ENCODE data around the gene ABCG1.

ABCG1 gene

DNA sequence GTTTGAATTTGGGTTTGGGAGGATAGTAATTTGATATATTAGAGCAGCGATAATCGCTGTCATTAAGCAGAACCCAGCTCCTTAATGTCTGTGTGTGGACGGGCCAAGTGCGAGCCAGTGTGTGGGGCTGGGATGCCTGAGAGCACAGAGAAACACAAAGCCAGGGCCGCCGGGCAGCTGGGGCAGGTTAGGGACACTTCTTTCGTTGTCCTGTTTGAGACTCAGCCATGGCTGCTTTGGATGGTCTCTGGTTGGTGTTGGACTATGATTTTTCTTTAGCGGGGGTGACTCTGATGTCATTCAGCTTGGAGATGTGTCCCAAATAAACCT is 33.4 kb downstream of the ABCG1 start:
- TF ChIP-seq, protein P1, sequence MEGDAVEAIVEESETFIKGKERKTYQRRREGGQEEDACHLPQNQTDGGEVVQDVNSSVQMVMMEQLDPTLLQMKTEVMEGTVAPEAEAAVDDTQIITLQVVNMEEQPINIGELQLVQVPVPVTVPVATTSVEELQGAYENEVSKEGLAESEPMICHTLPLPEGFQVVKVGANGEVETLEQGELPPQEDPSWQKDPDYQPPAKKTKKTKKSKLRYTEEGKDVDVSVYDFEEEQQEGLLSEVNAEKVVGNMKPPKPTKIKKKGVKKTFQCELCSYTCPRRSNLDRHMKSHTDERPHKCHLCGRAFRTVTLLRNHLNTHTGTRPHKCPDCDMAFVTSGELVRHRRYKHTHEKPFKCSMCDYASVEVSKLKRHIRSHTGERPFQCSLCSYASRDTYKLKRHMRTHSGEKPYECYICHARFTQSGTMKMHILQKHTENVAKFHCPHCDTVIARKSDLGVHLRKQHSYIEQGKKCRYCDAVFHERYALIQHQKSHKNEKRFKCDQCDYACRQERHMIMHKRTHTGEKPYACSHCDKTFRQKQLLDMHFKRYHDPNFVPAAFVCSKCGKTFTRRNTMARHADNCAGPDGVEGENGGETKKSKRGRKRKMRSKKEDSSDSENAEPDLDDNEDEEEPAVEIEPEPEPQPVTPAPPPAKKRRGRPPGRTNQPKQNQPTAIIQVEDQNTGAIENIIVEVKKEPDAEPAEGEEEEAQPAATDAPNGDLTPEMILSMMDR (IDR thresholded peaks at IDR 0.05) = no peak

DNA sequence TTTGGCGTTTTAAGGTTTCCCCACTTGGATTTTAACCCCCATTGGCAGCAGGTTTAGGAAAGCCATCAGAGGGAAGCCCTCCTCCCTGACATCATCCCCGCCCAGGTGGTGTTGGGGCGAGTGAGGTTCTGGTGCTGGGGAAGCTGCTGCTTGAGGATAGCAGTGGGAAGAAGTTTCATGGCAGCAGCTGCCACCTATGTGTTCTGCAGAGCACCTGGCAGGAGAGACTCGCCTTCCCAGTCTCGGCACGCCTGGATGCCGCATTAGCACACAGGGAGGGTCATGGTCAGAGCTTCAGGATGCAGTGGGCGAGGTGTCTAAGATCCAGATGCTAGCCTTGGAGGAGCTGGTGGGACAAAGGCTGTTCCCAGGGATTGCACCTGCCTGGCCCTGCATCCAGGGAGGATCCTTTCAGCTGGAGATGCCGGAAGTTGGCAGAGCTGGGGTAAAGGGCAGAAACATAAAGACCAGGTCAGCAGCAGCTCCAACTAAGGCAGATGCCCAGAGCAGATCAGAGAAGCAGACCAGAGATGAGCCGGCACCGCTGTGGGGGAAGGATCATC is 33.9 kb downstream of the ABCG1 start:
- TF ChIP-seq, protein P1 (IDR thresholded peaks at IDR 0.05) = no peak

DNA sequence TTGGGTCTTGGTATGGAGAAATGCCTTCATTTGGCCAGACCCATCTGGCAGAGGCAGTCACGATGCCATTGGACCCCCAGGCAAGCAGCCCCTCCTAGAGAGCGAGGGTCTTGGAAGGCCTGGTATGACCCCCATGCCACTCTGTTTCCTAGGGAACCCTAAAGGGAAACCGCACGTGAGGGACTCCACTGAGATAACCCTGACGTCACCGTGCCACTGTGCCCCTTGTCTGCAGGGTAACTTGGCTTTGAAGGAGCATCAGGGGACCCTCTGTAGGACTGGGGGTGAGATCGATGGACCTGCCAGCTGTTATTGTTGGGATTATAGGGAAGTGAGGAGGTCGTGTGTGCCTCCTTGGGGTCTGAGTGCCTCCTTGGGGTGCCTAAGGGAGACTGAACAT is 34.5 kb downstream of the ABCG1 start:
- TF ChIP-seq, protein P1 (IDR thresholded peaks at IDR 0.05) = no peak

DNA sequence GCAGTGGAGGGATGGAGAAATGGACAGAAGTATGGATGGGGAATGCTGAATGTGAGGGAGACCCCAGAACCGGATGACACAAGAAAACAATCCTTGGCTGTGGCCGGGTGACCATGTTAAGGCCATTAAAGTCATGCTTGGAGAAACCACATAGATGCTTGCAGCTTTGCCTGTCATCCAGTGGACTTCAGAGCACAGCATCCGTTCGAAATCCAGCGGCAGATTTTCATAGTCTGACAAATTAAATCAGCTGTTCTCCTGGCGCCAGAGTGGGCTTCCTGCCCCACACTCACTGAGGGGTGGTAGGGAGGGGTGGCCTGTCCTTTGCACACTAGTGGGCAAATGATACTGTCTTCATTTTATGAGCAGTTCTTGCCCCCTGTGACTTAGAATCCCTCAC is 35.1 kb downstream of the ABCG1 start:
- TF ChIP-seq, protein P1 (IDR thresholded peaks at IDR 0.05) = no peak

DNA sequence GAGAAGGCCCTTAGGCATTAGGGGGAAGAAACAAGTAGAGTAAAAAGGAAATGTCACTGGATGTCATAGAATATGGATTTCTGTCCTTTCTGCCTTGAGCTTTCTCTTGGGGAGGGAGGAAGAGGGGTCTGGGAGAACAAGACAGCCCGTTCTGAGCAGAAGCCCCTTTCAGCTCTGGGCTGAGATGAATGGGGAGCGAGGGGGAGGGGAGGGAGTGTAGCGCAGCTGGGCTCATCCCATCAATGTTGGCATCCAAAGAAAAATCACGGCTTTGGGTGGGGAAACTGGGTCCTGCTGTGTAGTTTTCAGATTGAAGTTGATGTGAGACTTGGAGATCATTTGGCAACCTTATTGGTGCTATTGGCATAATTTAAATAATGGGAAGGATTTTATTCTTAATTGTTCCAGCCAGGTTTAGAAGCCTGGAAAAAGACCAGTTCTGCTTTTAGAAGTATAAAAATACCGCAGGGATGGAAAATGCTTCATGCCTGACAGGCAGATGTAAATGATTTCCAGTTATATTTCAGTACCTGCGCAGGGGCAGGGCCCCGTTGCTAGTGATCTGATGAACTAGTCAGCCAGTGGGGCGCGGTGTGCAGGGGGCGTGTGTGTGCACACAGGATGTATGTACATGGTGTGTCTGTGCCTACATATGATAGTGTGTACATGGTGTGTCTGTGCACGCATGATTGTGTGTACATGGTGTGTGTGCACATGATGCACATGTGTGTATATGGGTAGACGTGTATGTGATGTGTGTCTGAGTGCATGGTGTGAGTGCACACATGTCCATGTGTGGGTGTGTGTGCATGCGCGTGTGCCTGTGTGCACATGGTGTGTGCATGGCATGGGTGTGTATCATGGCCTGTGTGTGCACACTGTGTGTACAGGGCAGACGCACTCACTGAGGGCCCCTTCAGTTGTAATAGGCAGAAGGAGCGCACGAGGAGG is 36.0 kb downstream of the ABCG1 start:
- TF ChIP-seq, protein P1 (IDR thresholded peaks at IDR 0.05) = no peak

DNA sequence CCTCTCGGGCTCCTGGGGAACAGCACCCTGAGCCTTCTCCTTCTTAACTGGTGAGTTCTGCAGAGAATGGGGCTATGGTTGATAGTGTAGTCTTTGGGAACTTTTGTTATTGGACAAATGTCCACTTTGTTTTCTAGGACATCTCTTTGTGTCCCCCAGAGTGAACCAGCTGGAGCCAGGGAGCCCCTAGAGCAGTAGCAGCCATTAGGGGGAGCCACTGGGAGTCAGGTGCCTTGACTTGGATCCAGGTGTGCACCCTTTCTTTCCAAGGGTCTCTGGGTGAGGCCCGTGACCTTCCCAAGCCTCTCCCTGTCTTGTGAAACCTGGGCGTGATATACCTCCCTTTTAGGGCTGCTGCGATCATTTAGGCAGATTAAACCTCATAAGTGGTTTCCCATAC is 36.9 kb downstream of the ABCG1 start:
- TF ChIP-seq, protein P1 (IDR thresholded peaks at IDR 0.05) = no peak

DNA sequence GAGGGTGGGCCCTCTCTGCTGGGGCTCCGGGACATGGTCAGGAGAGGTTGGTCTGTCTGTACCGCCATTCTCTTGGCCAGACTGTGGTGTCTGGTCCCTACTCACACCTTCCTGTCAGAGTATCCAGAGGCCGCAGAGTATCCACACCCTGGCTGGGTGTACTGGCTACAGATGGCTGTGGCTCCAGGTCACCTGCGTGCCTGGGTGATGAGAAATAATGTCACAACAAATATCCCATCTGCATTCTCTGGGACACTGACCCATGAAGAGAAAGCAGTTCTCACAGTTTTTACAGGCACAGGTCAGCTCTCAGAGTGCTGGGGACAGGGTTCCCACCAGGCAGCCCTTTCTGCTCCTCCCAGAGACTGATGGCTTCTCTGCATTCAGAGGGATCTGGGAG is 37.4 kb downstream of the ABCG1 start:
- TF ChIP-seq, protein P1 (IDR thresholded peaks at IDR 0.05) = no peak

Measured in LNCAP (cell line).